Endodermal cell (in vitro differentiated cells): ENCODE data around the gene KCNMB3. TPM values are rescaled to one million over a fixed set of nuclear protein-coding genes. Genes with fewer than 3 reads are reported as not detected.

Experiments
- DNase-seq: peaks from one replicate; pipeline ENCODE4 v3.0.0-alpha.2; 2017
- H3K27ac ChIP-seq: 2 replicates; pipeline ENCODE4 v1.5.1; 2013; ENCODE audit warnings: mild to moderate bottlenecking, low read depth, low read length, moderate library complexity
- H3K27me3 ChIP-seq: 2 replicates; pipeline ENCODE4 v1.6.1; 2013; ENCODE audit warnings: mild to moderate bottlenecking, low read length, moderate library complexity; ENCODE audit not compliant: insufficient read depth, control insufficient read depth, poor library complexity, severe bottlenecking
- H3K36me3 ChIP-seq: 2 replicates; pipeline ENCODE4 v1.7.0; 2013; ENCODE audit warnings: mild to moderate bottlenecking, low read length, moderate library complexity; ENCODE audit not compliant: control insufficient read depth, insufficient read depth
- H3K4me1 ChIP-seq: one replicate; pipeline ENCODE4 v1.7.0; 2013; ENCODE audit warnings: low read length; ENCODE audit not compliant: control insufficient read depth, insufficient read depth
- H3K4me3 ChIP-seq: 2 replicates; pipeline ENCODE4 v1.5.1; 2013; ENCODE audit warnings: mild to moderate bottlenecking, low read length, moderate library complexity
- H3K9ac ChIP-seq: 2 replicates; pipeline ENCODE4 v1.6.1; 2013; ENCODE audit warnings: mild to moderate bottlenecking, low read length, moderate library complexity; ENCODE audit not compliant: poor library complexity, severe bottlenecking; ENCODE audit errors: extremely low read depth
- H3K9me3 ChIP-seq: 2 replicates; pipeline ENCODE4 v1.6.1; 2013; ENCODE audit warnings: mild to moderate bottlenecking, low read length, moderate library complexity; ENCODE audit not compliant: control insufficient read depth
- H3K27ac Mint-ChIP-seq: 2 replicates; pipeline ENCODE4 v1.8.0; 2020; ENCODE audit warnings: mixed read lengths
- H3K27me3 Mint-ChIP-seq: 2 replicates; pipeline ENCODE4 v1.8.0; 2021; ENCODE audit warnings: mild to moderate bottlenecking, mixed read lengths; ENCODE audit not compliant: insufficient read depth
- H3K36me3 Mint-ChIP-seq: 2 replicates; pipeline ENCODE4 v1.8.0; 2020; ENCODE audit warnings: low read depth, mixed read lengths
- H3K4me1 Mint-ChIP-seq: 2 replicates; pipeline ENCODE4 v1.8.0; 2020; ENCODE audit warnings: mixed read lengths
- H3K4me3 Mint-ChIP-seq: 2 replicates; pipeline ENCODE4 v1.8.0; 2020; ENCODE audit warnings: mild to moderate bottlenecking, moderate library complexity, mixed read lengths
- H3K9me3 Mint-ChIP-seq: 2 replicates; pipeline ENCODE4 v1.8.0; 2020; ENCODE audit warnings: mild to moderate bottlenecking, mixed read lengths
- CTCF ChIP-seq: fragments of 200-600 bp; sonication (generic); conservative IDR thresholded peaks from 2 replicates; pipeline ENCODE4 v1.5.0; 2021; ENCODE audit warnings: antibody characterized with exemption, mild to moderate bottlenecking
- WGBS, 2 experiments: methylation state at CpG; one replicate each; pipeline versions ENCODE4 v1.1.5 to v1.1.7; 2013; ENCODE audit warnings: missing lambda C conversion rate in 2 of 2, mixed read lengths in 1 of 2; ENCODE audit not compliant: insufficient coverage in 1 of 2, insufficient read length in 1 of 2; 5-methylcytosine and 5-hydroxymethylcytosine counted together
- total RNA-seq, 2 donors: library from RNA; stranded (reverse); fragmentation: NEBNext Ultra II Directional in 1 of 2; extraction: Animal tissue kit (Norgen Biotek cat#: 25700) in 1 of 2; gene quantifications; 2 replicates in 1 of 2; 3 replicates in 1 of 2; pipeline ENCODE4 v1.2.1, GENCODE V29; 2021

Gene KCNMB3
- total RNA-seq, 2 donors from 2014 or later: 2.4 to 2.6 TPM

- Histone ChIP-seq H3K27me3 (no peaks in the 10 kb centered on the region), H3K9me3 (no peaks in the 10 kb centered on the region), H3K4me3 (no peak overlapping the region), H3K9ac (no peak overlapping the region), H3K4me1 (no peaks in the 10 kb centered on the region), H3K36me3 (no peaks in the 10 kb centered on the region), H3K27ac (no peak overlapping the region)
- no peak for DNase-seq
- no peak for TF ChIP-seq CTCF
- H3K27me3 Mint-ChIP-seq: no peaks in the 10 kb centered on the region
- WGBS, 2 experiments: 96 to 100% methylated on average over 1 to 3 of the region's 3 CpGs
- H3K4me3 Mint-ChIP-seq: no peak overlapping the region
- no peaks in the 10 kb centered on the region for H3K9me3 Mint-ChIP-seq
- H3K27ac Mint-ChIP-seq: no peak overlapping the region
- no peaks in the 10 kb centered on the region for H3K36me3 Mint-ChIP-seq
- no peaks in the 10 kb centered on the region for H3K4me1 Mint-ChIP-seq
Observed at GRCh38 chr3:179281825-179282224, 30.9 kb upstream of the KCNMB3 start.

GRCh38 chr3:179279837-179280236, 28.9 kb upstream of the KCNMB3 start:
- H3K36me3 Mint-ChIP-seq: no peaks in the 10 kb centered on the region
- WGBS, 2 experiments: 100% methylated on average over 1 of the region's 1 CpG; no CpG with 5 or more reads in 1 of the 2 experiments
- Histone ChIP-seq H3K27me3 (no peaks in the 10 kb centered on the region), H3K9ac (no peak overlapping the region), H3K27ac (no peak overlapping the region), H3K9me3 (no peaks in the 10 kb centered on the region), H3K4me3 (no peak overlapping the region), H3K36me3 (no peaks in the 10 kb centered on the region), H3K4me1 (no peaks in the 10 kb centered on the region)
- H3K4me3 Mint-ChIP-seq: no peak overlapping the region
- DNase-seq: no peak
- H3K9me3 Mint-ChIP-seq: no peaks in the 10 kb centered on the region
- no peak for TF ChIP-seq CTCF
- H3K27ac Mint-ChIP-seq: no peak overlapping the region
- H3K27me3 Mint-ChIP-seq: no peaks in the 10 kb centered on the region
- no peaks in the 10 kb centered on the region for H3K4me1 Mint-ChIP-seq

- Histone ChIP-seq H3K4me3 (no peak overlapping the region), H3K27me3 (no peaks in the 10 kb centered on the region), H3K9ac (no peak overlapping the region), H3K9me3 (no peaks in the 10 kb centered on the region), H3K4me1 (no peaks in the 10 kb centered on the region), H3K27ac (no peak overlapping the region), H3K36me3 (no peaks in the 10 kb centered on the region)
- Mint-ChIP-seq H3K4me1 (no peaks in the 10 kb centered on the region), H3K27me3 (no peaks in the 10 kb centered on the region), H3K9me3 (no peaks in the 10 kb centered on the region), H3K27ac (no peak overlapping the region), H3K4me3 (no peak overlapping the region), H3K36me3 (no peaks in the 10 kb centered on the region)
- 60 to 92% methylated on average over 1 to 4 of the region's 4 CpGs for WGBS, 2 experiments
- no peak for DNase-seq
- no peak for TF ChIP-seq CTCF
Observed at GRCh38 chr3:179278932-179279693, 28.2 kb upstream of the KCNMB3 start.
